SH-SY5Y (cell line): ENCODE measurements around the gene PLCD4.

Experiments
- GATA2 ChIP-seq: IDR thresholded peaks from 2 replicates; pipeline ENCODE4 v1.6.1; 2011; ENCODE audit warnings: mild to moderate bottlenecking, low read depth, low read length
- GATA3 ChIP-seq: IDR thresholded peaks from 2 replicates; pipeline ENCODE4 v1.6.1; 2011; ENCODE audit warnings: low read depth, mild to moderate bottlenecking, low read length, moderate library complexity

GRCh38 chr2:218645126-218645525 is 37.4 kb downstream of the PLCD4 start:
- TF ChIP-seq GATA3 = no peak
- no peak for TF ChIP-seq GATA2
